Measurements from ENCODE around the gene PKP3.
"Not testable (repeated sequence)": the region's sequence is repeated elsewhere in the genome, so short reads cannot be mapped to it uniquely, and the experiment has no call there.

PKP3 gene

GRCh38 chr11:399731-400211 lies 5.8 kb downstream of the PKP3 start:
- no peak overlapping the region for H3K27ac ChIP-seq

DNA sequence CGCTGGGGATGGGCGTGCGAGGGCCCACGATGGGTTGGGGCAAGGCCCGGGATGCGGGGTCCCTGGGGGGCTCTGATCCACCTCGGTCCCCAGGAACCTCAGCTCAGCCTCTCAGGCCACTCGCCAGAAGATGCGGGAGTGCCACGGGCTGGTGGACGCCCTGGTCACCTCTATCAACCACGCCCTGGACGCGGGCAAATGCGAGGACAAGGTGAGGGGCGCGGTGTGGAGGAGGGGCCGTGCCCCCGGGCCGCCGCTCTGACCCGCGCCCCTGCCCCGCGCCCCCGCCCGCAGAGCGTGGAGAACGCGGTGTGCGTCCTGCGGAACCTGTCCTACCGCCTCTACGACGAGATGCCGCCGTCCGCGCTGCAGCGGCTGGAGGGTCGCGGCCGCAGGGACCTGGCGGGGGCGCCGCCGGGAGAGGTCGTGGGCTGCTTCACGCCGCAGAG lies 6.3 kb downstream of the PKP3 start:
- TF ChIP-seq ZFX (IDR thresholded peaks at IDR 0.05) = no peak
- TF ChIP-seq, protein P1, sequence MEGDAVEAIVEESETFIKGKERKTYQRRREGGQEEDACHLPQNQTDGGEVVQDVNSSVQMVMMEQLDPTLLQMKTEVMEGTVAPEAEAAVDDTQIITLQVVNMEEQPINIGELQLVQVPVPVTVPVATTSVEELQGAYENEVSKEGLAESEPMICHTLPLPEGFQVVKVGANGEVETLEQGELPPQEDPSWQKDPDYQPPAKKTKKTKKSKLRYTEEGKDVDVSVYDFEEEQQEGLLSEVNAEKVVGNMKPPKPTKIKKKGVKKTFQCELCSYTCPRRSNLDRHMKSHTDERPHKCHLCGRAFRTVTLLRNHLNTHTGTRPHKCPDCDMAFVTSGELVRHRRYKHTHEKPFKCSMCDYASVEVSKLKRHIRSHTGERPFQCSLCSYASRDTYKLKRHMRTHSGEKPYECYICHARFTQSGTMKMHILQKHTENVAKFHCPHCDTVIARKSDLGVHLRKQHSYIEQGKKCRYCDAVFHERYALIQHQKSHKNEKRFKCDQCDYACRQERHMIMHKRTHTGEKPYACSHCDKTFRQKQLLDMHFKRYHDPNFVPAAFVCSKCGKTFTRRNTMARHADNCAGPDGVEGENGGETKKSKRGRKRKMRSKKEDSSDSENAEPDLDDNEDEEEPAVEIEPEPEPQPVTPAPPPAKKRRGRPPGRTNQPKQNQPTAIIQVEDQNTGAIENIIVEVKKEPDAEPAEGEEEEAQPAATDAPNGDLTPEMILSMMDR (conservative IDR thresholded peaks at IDR 0.05) = no peak
- no peak overlapping the region for H3K27ac ChIP-seq

More at GRCh38 chr11:399731-400211, 5.8 kb downstream of the PKP3 start:
- TF ChIP-seq ZFX (IDR thresholded peaks at IDR 0.05) = no peak
- TF ChIP-seq, protein P1 (conservative IDR thresholded peaks at IDR 0.05) = no peak

DNA sequence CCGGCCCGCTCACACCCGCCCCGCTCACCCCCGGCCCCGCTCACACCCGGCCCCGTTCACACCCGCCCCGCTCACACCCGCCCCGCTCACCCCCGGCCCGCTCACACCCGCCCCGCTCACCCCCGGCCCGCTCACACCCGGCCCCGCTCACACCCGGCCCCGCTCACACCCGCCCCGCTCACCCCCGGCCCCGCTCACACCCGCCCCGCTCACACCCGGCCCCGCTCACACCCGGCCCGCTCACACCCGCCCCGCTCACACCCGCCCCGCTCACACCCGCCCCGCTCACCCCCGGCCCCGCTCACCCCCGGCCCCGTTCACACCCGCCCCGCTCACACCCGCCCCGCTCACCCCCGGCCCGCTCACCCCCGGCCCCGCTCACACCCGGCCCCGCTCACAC lies 7.2 kb downstream of the PKP3 start:
- H3K27ac ChIP-seq = not testable (repeated sequence)

DNA sequence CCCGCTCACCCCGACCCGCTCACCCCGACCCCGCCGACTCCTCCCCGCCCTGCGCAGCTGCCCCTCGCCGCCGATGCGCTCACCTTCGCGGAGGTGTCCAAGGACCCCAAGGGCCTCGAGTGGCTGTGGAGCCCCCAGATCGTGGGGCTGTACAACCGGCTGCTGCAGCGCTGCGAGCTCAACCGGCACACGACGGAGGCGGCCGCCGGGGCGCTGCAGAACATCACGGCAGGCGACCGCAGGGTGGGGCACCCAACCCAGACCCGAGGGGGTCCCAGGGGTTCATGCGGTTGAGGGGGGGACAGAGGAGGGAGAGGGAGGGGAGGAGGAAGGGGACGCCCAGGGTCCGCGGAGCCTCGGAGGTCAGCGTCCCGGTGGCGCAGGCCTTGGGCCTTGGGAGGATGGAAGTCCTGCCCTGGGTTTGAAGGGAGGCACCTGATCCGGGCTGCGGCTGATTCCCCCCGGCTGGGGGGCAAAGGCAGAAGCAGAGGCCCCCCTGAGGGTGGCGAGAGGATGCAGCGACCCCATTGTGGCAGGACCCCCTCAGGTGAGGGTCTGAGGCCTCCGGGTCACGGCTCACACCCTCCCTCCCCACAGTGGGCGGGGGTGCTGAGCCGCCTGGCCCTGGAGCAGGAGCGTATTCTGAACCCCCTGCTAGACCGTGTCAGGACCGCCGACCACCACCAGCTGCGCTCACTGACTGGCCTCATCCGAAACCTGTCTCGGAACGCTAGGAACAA lies 9.2 kb downstream of the PKP3 start:
- H3K27ac ChIP-seq = no peak overlapping the region
- TF ChIP-seq, protein P1 (conservative IDR thresholded peaks at IDR 0.05) = no peak
- no peak for TF ChIP-seq ZFX (IDR thresholded peaks at IDR 0.05)

- no peak overlapping the region for H3K27ac ChIP-seq
- no peak for TF ChIP-seq ZFX (IDR thresholded peaks at IDR 0.05)
These were observed 9.9 kb downstream of the PKP3 start for GRCh38 chr11:403761-404431.

DNA sequence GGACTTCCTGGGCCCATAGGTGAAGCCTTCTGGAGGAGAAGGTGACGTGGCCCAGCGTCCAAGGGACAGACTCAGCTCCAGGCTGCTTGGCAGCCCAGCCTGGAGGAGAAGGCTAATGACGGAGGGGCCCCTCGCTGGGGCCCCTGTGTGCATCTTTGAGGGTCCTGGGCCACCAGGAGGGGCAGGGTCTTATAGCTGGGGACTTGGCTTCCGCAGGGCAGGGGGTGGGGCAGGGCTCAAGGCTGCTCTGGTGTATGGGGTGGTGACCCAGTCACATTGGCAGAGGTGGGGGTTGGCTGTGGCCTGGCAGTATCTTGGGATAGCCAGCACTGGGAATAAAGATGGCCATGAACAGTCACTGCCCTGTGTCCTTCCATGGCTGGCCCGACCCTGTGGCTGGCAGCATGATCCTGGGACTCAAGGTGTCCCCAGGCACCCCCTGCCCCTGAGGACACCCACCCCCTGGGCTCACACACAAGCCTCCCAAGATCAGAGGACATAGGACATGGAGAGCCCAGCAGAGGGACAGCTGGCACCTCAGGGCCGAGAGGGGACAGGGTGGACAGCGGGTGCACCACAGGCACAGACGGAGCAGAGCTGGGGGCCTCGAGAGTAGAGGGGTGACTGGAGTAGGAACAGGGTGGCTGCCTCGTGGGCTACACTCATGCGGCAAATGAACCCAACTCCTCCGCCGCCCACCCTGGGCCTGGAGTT lies 10.7 kb downstream of the PKP3 start:
- TF ChIP-seq, protein P1 (conservative IDR thresholded peaks at IDR 0.05) = no peak
- no peak for TF ChIP-seq ZFX (IDR thresholded peaks at IDR 0.05)
- H3K27ac ChIP-seq = peak overlapping the region; percentile 16; the same call in 1 of the 2 replicates

- no peak for TF ChIP-seq ZFX (IDR thresholded peaks at IDR 0.05)
- TF ChIP-seq, protein P1 (conservative IDR thresholded peaks at IDR 0.05) = no peak
- H3K27ac ChIP-seq = peak overlapping the region; percentile 59; the same call in 1 of the 2 replicates
These were observed 11.4 kb downstream of the PKP3 start for GRCh38 chr11:405323-405953.
